GM19397 (cell line): ENCODE measurements around the gene MRPS15.
A peak's percentile ranks its signal among the peaks of the same experiment; 100 is the strongest.

ENCODE experiments used
- ATAC-seq: cut with Tn5 transposase; IDR thresholded peaks from one replicate; pipeline ENCODE4 v1.9.1; 2021; ENCODE audit warnings: mild to moderate bottlenecking, moderate library complexity; ENCODE audit not compliant: unreplicated experiment

Gene MRPS15

GRCh38 chr1:36463463-36463802 lies 751 bp downstream of the MRPS15 start:
- no peak for ATAC-seq

GRCh38 chr1:36458910-36459309 lies 5.3 kb downstream of the MRPS15 start:
- no peak for ATAC-seq

- no peak for ATAC-seq
These were observed 6.5 kb downstream of the MRPS15 start for GRCh38 chr1:36457691-36458090.

GRCh38 chr1:36456391-36456928 lies 7.7 kb downstream of the MRPS15 start:
- ATAC-seq, result no peak

GRCh38 chr1:36455386-36455785 lies 8.8 kb downstream of the MRPS15 start:
- ATAC-seq, result no peak

GRCh38 chr1:36453600-36454388 lies 10.4 kb downstream of the MRPS15 start:
- ATAC-seq, result no peak

GRCh38 chr1:36453051-36453450 lies 11.1 kb downstream of the MRPS15 start:
- no peak for ATAC-seq

GRCh38 chr1:36450919-36451305 lies 13.3 kb downstream of the MRPS15 start:
- no peak for ATAC-seq

GRCh38 chr1:36450270-36450918 lies 13.8 kb downstream of the MRPS15 start, which contains the start of gene OSCP1:
TSS of gene OSCP1 (minus strand) at chr1:36450451. CDS start at chr1:36450369, 82 bp downstream.
- ATAC-seq, result peak; percentile 98

- ATAC-seq, result no peak
These were observed 15.6 kb downstream of the MRPS15 start for GRCh38 chr1:36448530-36449056.

- no peak for ATAC-seq
These were observed 16.7 kb downstream of the MRPS15 start for GRCh38 chr1:36447450-36447849.

- no peak for ATAC-seq
These were observed 17.4 kb downstream of the MRPS15 start for GRCh38 chr1:36446746-36447145.

GRCh38 chr1:36446271-36446670 lies 17.9 kb downstream of the MRPS15 start:
- no peak for ATAC-seq

GRCh38 chr1:36443297-36443696 lies 20.9 kb downstream of the MRPS15 start:
- no peak for ATAC-seq

- no peak for ATAC-seq
These were observed 21.8 kb downstream of the MRPS15 start for GRCh38 chr1:36442337-36442736.

- no peak for ATAC-seq
These were observed 23.5 kb downstream of the MRPS15 start for GRCh38 chr1:36440646-36441045.

- ATAC-seq, result no peak
These were observed 24.1 kb downstream of the MRPS15 start for GRCh38 chr1:36440044-36440443.

- ATAC-seq, result no peak
These were observed 25.5 kb downstream of the MRPS15 start for GRCh38 chr1:36438715-36439114.

- ATAC-seq, result no peak
These were observed 27.4 kb downstream of the MRPS15 start for GRCh38 chr1:36436821-36437220.

- ATAC-seq, result no peak
These were observed 31.1 kb downstream of the MRPS15 start for GRCh38 chr1:36433102-36433501.

- ATAC-seq, result no peak
These were observed 31.6 kb downstream of the MRPS15 start for GRCh38 chr1:36432616-36433015.

- no peak for ATAC-seq
These were observed 38.4 kb downstream of the MRPS15 start for GRCh38 chr1:36425791-36426190.
